CD4-positive, alpha-beta T cell (primary cell): ENCODE results near the gene PSMD9. TPM values are rescaled to one million over a fixed set of nuclear protein-coding genes. Genes with fewer than 3 reads are reported as not detected.

ENCODE experiments used
- ATAC-seq: fragments of 200-7000 bp; cut with Tn5 transposase; one replicate; pipeline ENCODE4 v1.10.0; 2022; ENCODE audit warnings: mild to moderate bottlenecking; ENCODE audit not compliant: poor library complexity
- CTCF ChIA-PET: fragments of 350-600 bp; sonication (Branson Sonifier 250); formaldehyde crosslinking; loops from one replicate; lab custom pipeline; 2021; ENCODE audit warnings: antibody characterized with exemption, inconsistent platforms; lab: Charles Lee
- POLR2A ChIA-PET: fragments of 350-600 bp; sonication (Branson Sonifier 250); formaldehyde crosslinking; loops from one replicate; lab custom pipeline; 2021; ENCODE audit warnings: antibody characterized with exemption, inconsistent platforms; lab: Charles Lee
- DNase-seq, 14 experiments: peaks; one replicate each; pipeline ENCODE4 v3.0.0-alpha.2; 2013 to 2020; ENCODE audit warnings: mixed read lengths in 2 of 14
- H3K27ac ChIP-seq, 2 donors: one replicate each; pipeline versions ENCODE4 v1.5.1 to v1.7.0; 2013; ENCODE audit warnings: low read length in 2 of 2, low read depth in 1 of 2, mild to moderate bottlenecking in 1 of 2
- H3K27me3 ChIP-seq, 2 experiments: 1 replicate in 1 of 2; 2 replicates in 1 of 2; pipeline versions ENCODE4 v1.6.1 to v1.7.0; 2013; ENCODE audit warnings: low read length in 2 of 2, control low read depth in 1 of 2, mild to moderate bottlenecking in 1 of 2, moderate library complexity in 1 of 2; ENCODE audit not compliant: insufficient read depth in 2 of 2, control insufficient read depth in 1 of 2
- H3K36me3 ChIP-seq: one replicate; pipeline ENCODE4 v1.6.1; 2013; ENCODE audit warnings: low read length, control low read depth; ENCODE audit not compliant: insufficient read depth
- H3K4me1 ChIP-seq: one replicate; pipeline ENCODE4 v1.6.1; 2013; ENCODE audit warnings: low read length, control low read depth; ENCODE audit not compliant: insufficient read depth
- H3K4me3 ChIP-seq: one replicate; pipeline ENCODE4 v1.5.1; 2013; ENCODE audit warnings: mild to moderate bottlenecking, low read length, moderate library complexity
- H3K9me3 ChIP-seq, 2 experiments: 1 replicate in 1 of 2; 2 replicates in 1 of 2; pipeline versions ENCODE4 v1.6.1 to v1.7.0; 2013; ENCODE audit warnings: low read length in 2 of 2, mild to moderate bottlenecking in 2 of 2, control low read depth in 1 of 2, moderate library complexity in 1 of 2; ENCODE audit not compliant: control insufficient read depth in 1 of 2, insufficient read depth in 1 of 2
- H3K27ac Mint-ChIP-seq: one replicate; pipeline ENCODE4 v1.8.0; 2020; ENCODE audit warnings: mixed read lengths
- H3K27me3 Mint-ChIP-seq: one replicate; pipeline ENCODE4 v1.8.0; 2021; ENCODE audit warnings: mixed read lengths
- H3K36me3 Mint-ChIP-seq: one replicate; pipeline ENCODE4 v1.8.0; 2021; ENCODE audit warnings: low read depth, mixed read lengths
- H3K4me1 Mint-ChIP-seq: one replicate; pipeline ENCODE4 v1.8.0; 2021; ENCODE audit warnings: low read depth, mixed read lengths
- H3K4me3 Mint-ChIP-seq: one replicate; pipeline ENCODE4 v1.8.0; 2020; ENCODE audit warnings: mild to moderate bottlenecking, mixed read lengths
- H3K9me3 Mint-ChIP-seq: one replicate; pipeline ENCODE4 v1.8.0; 2020; ENCODE audit warnings: mixed read lengths
- CTCF ChIP-seq: fragments of 200-600 bp; IDR thresholded peaks from one replicate; pipeline ENCODE4 v1.8.0; 2022; ENCODE audit warnings: antibody characterized with exemption, mild to moderate bottlenecking
- intact Hi-C, 2 experiments: fragments of 100-400 bp; cut with DNase I in 1 of 2; cut with micrococcal nuclease in 1 of 2; formaldehyde crosslinking; loops; one replicate each; pipeline versions ENCODE4 v1.15.1 to v1.9.0; 2023 to 2025; cut with DNase I, micrococcal nuclease
- total RNA-seq, 174 experiments: library from RNA in 2 of 174; stranded (reverse) in 2 of 174; gene quantifications; one replicate each; pipeline ENCODE4 v1.2.3 and lab custom pipeline; 2021 to 2026

Gene PSMD9
- total RNA-seq, 2 experiments from 2014 or later, result 29.5 to 31.8 TPM

- no peaks in the 10 kb centered on the region for H3K36me3 ChIP-seq
- intact Hi-C loops, result no loop called here
- H3K27ac ChIP-seq, result no peak overlapping the region
- H3K9me3 ChIP-seq, result no peaks in the 10 kb centered on the region
- TF ChIP-seq CTCF, result no peak
- no peak overlapping the region for H3K4me3 ChIP-seq
- Mint-ChIP-seq H3K27me3 (no peaks in the 10 kb centered on the region), H3K9me3 (no peaks in the 10 kb centered on the region), H3K4me3 (no peak overlapping the region), H3K36me3 (no peaks in the 10 kb centered on the region), H3K27ac (no peak overlapping the region), H3K4me1 (no peaks in the 10 kb centered on the region)
- CTCF ChIA-PET, result interaction anchor here (1.5 kb wide), 1 partner anchor 9 kb away, joined by 3 read pairs; no protein-coding TSS in a partner anchor
- no peaks in the 10 kb centered on the region for H3K4me1 ChIP-seq
- ATAC-seq, result no peak
- no peak for DNase-seq
- POLR2A ChIA-PET, result no interaction called here
- H3K27me3 ChIP-seq, result no peaks in the 10 kb centered on the region
These were observed 61.2 kb downstream of the PSMD9 start for GRCh38 chr12:121949648-121950397.

GRCh38 chr12:121953117-121953692 is 64.6 kb downstream of the PSMD9 start:
- Mint-ChIP-seq H3K27ac (no peak overlapping the region), H3K27me3 (no peaks in the 10 kb centered on the region), H3K4me1 (no peaks in the 10 kb centered on the region), H3K4me3 (no peak overlapping the region), H3K36me3 (no peaks in the 10 kb centered on the region), H3K9me3 (no peaks in the 10 kb centered on the region)
- Histone ChIP-seq H3K27me3 (no peaks in the 10 kb centered on the region), H3K4me1 (no peaks in the 10 kb centered on the region), H3K36me3 (no peaks in the 10 kb centered on the region), H3K9me3 (no peaks in the 10 kb centered on the region), H3K4me3 (no peak overlapping the region), H3K27ac (no peak overlapping the region)
- POLR2A ChIA-PET, result no interaction called here
- no peak for TF ChIP-seq CTCF
- ATAC-seq (no peak), DNase-seq (no peak)
- CTCF ChIA-PET, result no interaction called here
- intact Hi-C loops, result no loop called here

- H3K36me3 Mint-ChIP-seq, result no peaks in the 10 kb centered on the region
These were observed 65.1 kb downstream of the PSMD9 start for GRCh38 chr12:121953695-121954094.

More at GRCh38 chr12:121953695-121954094, 65.1 kb downstream of the PSMD9 start:
- intact Hi-C loops, result no loop called here
- ChIA-PET POLR2A (no interaction called here), CTCF (no interaction called here)
- H3K27me3 ChIP-seq, result no peaks in the 10 kb centered on the region
- ATAC-seq (no peak), DNase-seq (no peak)
- H3K36me3 ChIP-seq, result no peaks in the 10 kb centered on the region
- Mint-ChIP-seq H3K27me3 (no peaks in the 10 kb centered on the region), H3K9me3 (no peaks in the 10 kb centered on the region), H3K27ac (no peak overlapping the region), H3K4me1 (no peaks in the 10 kb centered on the region), H3K4me3 (no peak overlapping the region)
- H3K4me1 ChIP-seq, result no peaks in the 10 kb centered on the region
- H3K9me3 ChIP-seq, result no peaks in the 10 kb centered on the region
- no peak overlapping the region for H3K27ac ChIP-seq
- no peak overlapping the region for H3K4me3 ChIP-seq
- no peak for TF ChIP-seq CTCF
